Measurements from ENCODE around the gene RPL39. TPM values are rescaled to one million over a fixed set of nuclear protein-coding genes. Genes with fewer than 3 reads are reported as not detected.
"Not testable (repeated sequence)": the region's sequence is repeated elsewhere in the genome, so short reads cannot be mapped to it uniquely, and the experiment has no call there.

Gene RPL39
- total RNA-seq, 1 experiment from 2014 or later = 2,054 TPM

DNA sequence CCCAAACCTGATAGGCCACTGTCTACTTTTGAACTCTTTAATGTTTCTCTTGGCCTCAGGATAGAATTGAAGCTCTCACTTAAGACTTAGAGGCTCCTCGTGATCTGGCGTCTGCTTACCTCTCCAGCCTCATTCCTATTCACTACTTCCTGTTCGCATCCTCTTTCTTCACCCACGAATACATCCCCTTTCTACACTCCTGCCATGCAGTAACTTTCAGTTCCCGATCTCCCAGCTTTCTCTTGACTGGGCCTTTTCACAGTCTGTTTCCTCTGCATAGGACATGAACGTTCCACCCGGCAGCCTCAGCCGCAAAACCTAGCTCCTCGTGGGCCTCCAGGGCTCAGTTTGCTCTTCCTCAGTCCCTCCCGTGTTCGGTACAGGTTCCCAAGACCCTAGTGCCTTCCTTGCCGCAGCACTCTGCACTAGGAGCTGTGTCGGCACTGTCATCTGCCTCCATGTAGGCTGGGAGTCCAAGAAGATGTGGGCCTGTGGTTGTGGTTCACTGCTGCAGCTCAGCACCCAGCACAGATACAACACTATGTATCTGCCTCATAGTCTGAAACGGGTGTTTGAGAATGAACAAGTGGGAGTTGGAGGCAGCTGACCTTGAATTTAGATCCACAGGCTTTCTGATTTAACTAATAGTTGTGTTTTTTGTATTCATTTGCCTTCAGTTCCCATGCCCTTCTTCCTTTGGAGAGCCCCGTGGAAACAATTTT lies 15.8 kb downstream of the RPL39 start:
- no peak overlapping the region for H2BK5ac ChIP-seq (ENCODE audit: insufficient read length, low read length)
- peaks cover 48 to 64% of the 10 kb centered on the region in 2 experiments for H3K9me3 Mint-ChIP-seq
- H3K27me3 ChIP-seq (ENCODE audit: insufficient read depth, low read length) = no peaks in the 10 kb centered on the region
- no peak overlapping the region for H3K9ac ChIP-seq (ENCODE audit: extremely low read depth, insufficient read length, low read length)
- no peak overlapping the region for H4K8ac ChIP-seq (replicated peaks; ENCODE audit: insufficient read length, low read depth, low read length)
- H2BK20ac ChIP-seq (ENCODE audit: low read depth, low read length, poor library complexity, severe bottlenecking) = no peak overlapping the region
- H2AFZ ChIP-seq (ENCODE audit: low read length) = no peak overlapping the region
- H3K18ac ChIP-seq (ENCODE audit: insufficient read length, low read depth, low read length) = no peak overlapping the region
- no peak overlapping the region for H3T11ph ChIP-seq (ENCODE audit: low read length)
- no peak overlapping the region for H2BK15ac ChIP-seq (ENCODE audit: low read depth, low read length)
- no peak overlapping the region for H2BK120ac ChIP-seq (ENCODE audit: low read depth, low read length, poor library complexity, severe bottlenecking)
- no peaks in the 10 kb centered on the region for H3K79me1 ChIP-seq (ENCODE audit: insufficient read depth, low read depth, low read length, poor library complexity, severe bottlenecking)
- H2BK12ac ChIP-seq (ENCODE audit: insufficient read length, low read depth, low read length) = no peak overlapping the region
- peaks cover 11% of the 10 kb centered on the region for H3K9me3 ChIP-seq (ENCODE audit: control insufficient read depth, low read depth, low read length)
- no peaks in the 10 kb centered on the region for H3K4me1 Mint-ChIP-seq
- DNase-seq = no peak
- H3K4me2 ChIP-seq (ENCODE audit: insufficient read depth, insufficient read length, low read length) = no peak overlapping the region
- no peak overlapping the region for H3K4me3 Mint-ChIP-seq
- H3K4ac ChIP-seq (ENCODE audit: low read depth, low read length) = no peak overlapping the region
- peaks cover 6 to 16% (median 8%) of the 10 kb centered on the region in 3 experiments; a peak in 6 of 7 replicates for H3K36me3 Mint-ChIP-seq (ENCODE audit: insufficient read depth in 1 of 3, low read depth in 3 of 3)
- no CpG with 5 or more reads among the region's 15 CpGs for WGBS (ENCODE audit: extremely low coverage, insufficient read length, low lambda C conversion rate)
- no peak overlapping the region for H4K5ac ChIP-seq (ENCODE audit: insufficient read length, low read depth, low read length)
- H3K4me1 ChIP-seq (ENCODE audit: insufficient read depth, low read length) = no peaks in the 10 kb centered on the region
- H2AK5ac ChIP-seq (ENCODE audit: insufficient read length, low read length) = no peak overlapping the region
- H3K23me2 ChIP-seq (ENCODE audit: insufficient read length, low read depth, low read length, poor library complexity, severe bottlenecking) = no peaks in the 10 kb centered on the region
- H3K27ac ChIP-seq (ENCODE audit: insufficient read length, low read depth, low read length) = no peak overlapping the region
- H3K14ac ChIP-seq (ENCODE audit: insufficient read depth, low read length) = no peak overlapping the region
- peaks cover 2% of the 10 kb centered on the region for H3K27me3 Mint-ChIP-seq (ENCODE audit: low read depth)
- H4K91ac ChIP-seq (ENCODE audit: insufficient read length, low read depth, low read length) = no peak overlapping the region
- no peaks in the 10 kb centered on the region for H3K79me2 ChIP-seq (ENCODE audit: insufficient read depth, low read length)
- peak overlapping the region in 1 of 3 experiments; percentile 39; a peak in 2 of 7 replicates for H3K27ac Mint-ChIP-seq
- H3K23ac ChIP-seq (ENCODE audit: insufficient read length, low read depth, low read length) = no peak overlapping the region
- TF ChIP-seq, protein P1, sequence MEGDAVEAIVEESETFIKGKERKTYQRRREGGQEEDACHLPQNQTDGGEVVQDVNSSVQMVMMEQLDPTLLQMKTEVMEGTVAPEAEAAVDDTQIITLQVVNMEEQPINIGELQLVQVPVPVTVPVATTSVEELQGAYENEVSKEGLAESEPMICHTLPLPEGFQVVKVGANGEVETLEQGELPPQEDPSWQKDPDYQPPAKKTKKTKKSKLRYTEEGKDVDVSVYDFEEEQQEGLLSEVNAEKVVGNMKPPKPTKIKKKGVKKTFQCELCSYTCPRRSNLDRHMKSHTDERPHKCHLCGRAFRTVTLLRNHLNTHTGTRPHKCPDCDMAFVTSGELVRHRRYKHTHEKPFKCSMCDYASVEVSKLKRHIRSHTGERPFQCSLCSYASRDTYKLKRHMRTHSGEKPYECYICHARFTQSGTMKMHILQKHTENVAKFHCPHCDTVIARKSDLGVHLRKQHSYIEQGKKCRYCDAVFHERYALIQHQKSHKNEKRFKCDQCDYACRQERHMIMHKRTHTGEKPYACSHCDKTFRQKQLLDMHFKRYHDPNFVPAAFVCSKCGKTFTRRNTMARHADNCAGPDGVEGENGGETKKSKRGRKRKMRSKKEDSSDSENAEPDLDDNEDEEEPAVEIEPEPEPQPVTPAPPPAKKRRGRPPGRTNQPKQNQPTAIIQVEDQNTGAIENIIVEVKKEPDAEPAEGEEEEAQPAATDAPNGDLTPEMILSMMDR (conservative IDR thresholded peaks at IDR 0.05) = no peak
- H4K20me1 ChIP-seq (ENCODE audit: control insufficient read depth, insufficient read depth, insufficient read length) = no peaks in the 10 kb centered on the region
- no peak overlapping the region for H3K56ac ChIP-seq (ENCODE audit: insufficient read length, low read depth, low read length)

DNA sequence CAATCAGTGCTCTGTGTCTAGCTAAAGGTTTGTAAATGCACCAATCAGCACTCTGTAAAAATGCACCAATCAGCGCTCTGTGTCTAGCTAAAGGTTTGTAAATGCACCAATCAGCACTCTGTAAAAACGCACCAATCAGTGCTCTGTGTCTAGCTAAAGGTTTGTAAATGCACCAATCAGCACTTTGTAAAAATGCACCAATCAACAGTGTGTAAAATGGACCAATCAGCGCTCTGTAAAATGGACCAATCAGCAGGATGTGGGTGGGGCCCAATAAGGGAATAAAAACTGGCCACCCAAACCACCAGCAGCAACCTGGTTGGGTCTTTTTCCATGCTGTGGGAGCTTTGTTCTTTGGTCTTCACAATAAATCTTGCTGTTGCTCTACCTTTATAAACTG lies 22.0 kb downstream of the RPL39 start:
- H3K23me2 ChIP-seq (ENCODE audit: insufficient read length, low read depth, low read length, poor library complexity, severe bottlenecking); H3K27ac ChIP-seq (ENCODE audit: insufficient read length, low read depth, low read length); H2BK12ac ChIP-seq (ENCODE audit: insufficient read length, low read depth, low read length); H2AK5ac ChIP-seq (ENCODE audit: insufficient read length, low read length); H3K4me1 ChIP-seq (ENCODE audit: insufficient read depth, low read length); H4K5ac ChIP-seq (ENCODE audit: insufficient read length, low read depth, low read length); H3K56ac ChIP-seq (ENCODE audit: insufficient read length, low read depth, low read length); H3K14ac ChIP-seq (ENCODE audit: insufficient read depth, low read length); H2BK120ac ChIP-seq (ENCODE audit: low read depth, low read length, poor library complexity, severe bottlenecking); H3K4me1 Mint-ChIP-seq; H4K20me1 ChIP-seq (ENCODE audit: control insufficient read depth, insufficient read depth, insufficient read length); H2BK20ac ChIP-seq (ENCODE audit: low read depth, low read length, poor library complexity, severe bottlenecking); H3K9ac ChIP-seq (ENCODE audit: extremely low read depth, insufficient read length, low read length); H4K8ac ChIP-seq (replicated peaks; ENCODE audit: insufficient read length, low read depth, low read length); H3K27me3 ChIP-seq (ENCODE audit: insufficient read depth, low read length); H3K4me2 ChIP-seq (ENCODE audit: insufficient read depth, insufficient read length, low read length); H3K27ac Mint-ChIP-seq; H3K27me3 Mint-ChIP-seq (ENCODE audit: low read depth); H4K91ac ChIP-seq (ENCODE audit: insufficient read length, low read depth, low read length); H3K18ac ChIP-seq (ENCODE audit: insufficient read length, low read depth, low read length); H3K79me2 ChIP-seq (ENCODE audit: insufficient read depth, low read length); H3K4me3 Mint-ChIP-seq; H3K79me1 ChIP-seq (ENCODE audit: insufficient read depth, low read depth, low read length, poor library complexity, severe bottlenecking); H2BK15ac ChIP-seq (ENCODE audit: low read depth, low read length); H2AFZ ChIP-seq (ENCODE audit: low read length); H3T11ph ChIP-seq (ENCODE audit: low read length); H3K23ac ChIP-seq (ENCODE audit: insufficient read length, low read depth, low read length); H3K4ac ChIP-seq (ENCODE audit: low read depth, low read length); DNase-seq; H2BK5ac ChIP-seq (ENCODE audit: insufficient read length, low read length): not testable (repeated sequence)
- no CpG with 5 or more reads among the region's 3 CpGs for WGBS (ENCODE audit: extremely low coverage, insufficient read length, low lambda C conversion rate)
- peaks cover 17% of the 10 kb centered on the region for H3K9me3 ChIP-seq (ENCODE audit: control insufficient read depth, low read depth, low read length)
- Mint-ChIP-seq H3K36me3 (ENCODE audit: insufficient read depth in 1 of 3, low read depth in 3 of 3) (peaks cover 12 to 18% (median 17%) of the 10 kb centered on the region in 3 experiments; a peak in 6 of 7 replicates), H3K9me3 (peaks cover 71 to 75% of the 10 kb centered on the region in 2 experiments)

Data from H9 (cell line).